CD4-positive, alpha-beta memory T cell (primary cell): ENCODE data around the gene HDLBP. TPM values are rescaled to one million over a fixed set of nuclear protein-coding genes. Genes with fewer than 3 reads are reported as not detected.

Experiments used
- CTCF ChIA-PET: fragments of 350-600 bp; sonication (Branson Sonifier 250); formaldehyde crosslinking; loops from one replicate; lab custom pipeline; 2021; ENCODE audit warnings: inconsistent platforms; ENCODE audit not compliant: partially characterized antibody; lab: Charles Lee
- POLR2A ChIA-PET: fragments of 350-600 bp; sonication (Branson Sonifier 250); formaldehyde crosslinking; loops from one replicate; lab custom pipeline; 2021; ENCODE audit not compliant: partially characterized antibody; lab: Charles Lee
- DNase-seq, 5 donors: peaks; one replicate each; pipeline versions ENCODE4 v3.0.0 to v3.0.0-alpha.2; 2020 to 2022; ENCODE audit warnings: mixed read lengths in 1 of 5
- H3K27ac ChIP-seq: one replicate; pipeline ENCODE4 v1.7.0; 2013; ENCODE audit warnings: low read depth, low read length
- H3K27me3 ChIP-seq: 2 replicates; pipeline ENCODE4 v1.7.0; 2013; ENCODE audit warnings: mild to moderate bottlenecking, low read length, moderate library complexity; ENCODE audit not compliant: insufficient read depth
- H3K36me3 ChIP-seq: 2 replicates; pipeline ENCODE4 v1.7.0; 2013; ENCODE audit warnings: mild to moderate bottlenecking, low read length, moderate library complexity; ENCODE audit not compliant: insufficient read depth
- H3K4me1 ChIP-seq: 2 replicates; pipeline ENCODE4 v1.7.0; 2013; ENCODE audit warnings: mild to moderate bottlenecking, low read length, moderate library complexity; ENCODE audit not compliant: insufficient read depth
- H3K4me3 ChIP-seq, 2 donors: one replicate each; pipeline ENCODE4 v1.7.0; 2013; ENCODE audit warnings: low read length in 2 of 2, mild to moderate bottlenecking in 1 of 2
- H3K9me3 ChIP-seq, 2 donors: one replicate each; pipeline ENCODE4 v1.7.0; 2013; ENCODE audit warnings: low read length in 2 of 2, control low read depth in 1 of 2; ENCODE audit not compliant: control insufficient read depth in 1 of 2
- H3K27ac Mint-ChIP-seq, 7 donors: one replicate each; pipeline ENCODE4 v1.8.0; 2020 to 2021; ENCODE audit warnings: mixed read lengths in 7 of 7, mild to moderate bottlenecking in 6 of 7, inconsistent platforms in 3 of 7, moderate library complexity in 3 of 7
- H3K27me3 Mint-ChIP-seq, 2 donors: one replicate each; pipeline ENCODE4 v1.8.0; 2020 to 2021; ENCODE audit warnings: mixed read lengths in 2 of 2
- H3K36me3 Mint-ChIP-seq, 2 donors: one replicate each; pipeline ENCODE4 v1.8.0; 2020 to 2021; ENCODE audit warnings: mixed read lengths in 2 of 2, inconsistent platforms in 1 of 2, mild to moderate bottlenecking in 1 of 2
- H3K4me1 Mint-ChIP-seq, 4 donors: one replicate each; pipeline ENCODE4 v1.8.0; 2020 to 2021; ENCODE audit warnings: mixed read lengths in 4 of 4, mild to moderate bottlenecking in 1 of 4
- H3K4me3 Mint-ChIP-seq, 8 donors: one replicate each; pipeline ENCODE4 v1.8.0; 2020 to 2021; ENCODE audit warnings: mixed read lengths in 8 of 8, mild to moderate bottlenecking in 7 of 8, moderate library complexity in 6 of 8, inconsistent platforms in 3 of 8
- H3K9me3 Mint-ChIP-seq, 8 donors: one replicate each; pipeline ENCODE4 v1.8.0; 2020 to 2021; ENCODE audit warnings: mixed read lengths in 8 of 8, mild to moderate bottlenecking in 5 of 8, inconsistent platforms in 3 of 8, moderate library complexity in 1 of 8
- intact Hi-C: fragments of 100-400 bp; cut with micrococcal nuclease; formaldehyde crosslinking; loops from one replicate; pipeline ENCODE4 v1.15.1; 2023
- polyA plus RNA-seq, 2 donors: library from polyadenylated mRNA; unstranded; fragments of 300-500 nt; fragmentation: Illumina TruSeq; gene quantifications; one replicate each; pipeline ENCODE4 v1.2.3, GENCODE V29; 2021
- total RNA-seq, 2 experiments: library from RNA; stranded (reverse); gene quantifications; one replicate each; pipeline ENCODE4 v1.2.3, GENCODE V29; 2021

The HDLBP gene
- total and polyA plus RNA-seq, 4 experiments from 2014 or later: 24.7 to 183 (median 124) TPM

- DNase-seq: no peak
- Histone ChIP-seq H3K4me1 (no peaks in the 10 kb centered on the region), H3K4me3 (no peak overlapping the region), H3K27me3 (no peaks in the 10 kb centered on the region), H3K27ac (no peak overlapping the region), H3K9me3 (no peaks in the 10 kb centered on the region), H3K36me3 (no peaks in the 10 kb centered on the region)
- ChIA-PET CTCF (no interaction called here), POLR2A (interaction anchor here (0.7 kb wide), 1 partner anchor 9 kb away, joined by 4 read pairs; no protein-coding TSS in a partner anchor)
- intact Hi-C loops: no loop called here
- peak overlapping the region in 1 of 7 donors; percentile 46 for H3K27ac Mint-ChIP-seq
- no peaks in the 10 kb centered on the region for H3K9me3 Mint-ChIP-seq
- peaks cover 0 to 5% (median 1%) of the 10 kb centered on the region in 4 donors for H3K4me1 Mint-ChIP-seq
- H3K36me3 Mint-ChIP-seq: no peaks in the 10 kb centered on the region
- no peaks in the 10 kb centered on the region for H3K27me3 Mint-ChIP-seq
- peak overlapping the region in 1 of 8 donors; percentile 53 for H3K4me3 Mint-ChIP-seq
Observed at GRCh38 chr2:241213041-241213440, 102.4 kb downstream of the HDLBP start.

- CTCF ChIA-PET: no interaction called here
- peak overlapping the region in 2 of 7 donors; percentile 10 to 60 for H3K27ac Mint-ChIP-seq
Observed at GRCh38 chr2:241211276-241211675, 104.2 kb downstream of the HDLBP start.

GRCh38 chr2:241209271-241209670 lies 106.2 kb downstream of the HDLBP start:
- no peak overlapping the region for H3K4me3 ChIP-seq

More at GRCh38 chr2:241211276-241211675, 104.2 kb downstream of the HDLBP start:
- no peak for DNase-seq
- Mint-ChIP-seq H3K27me3 (no peaks in the 10 kb centered on the region), H3K4me1 (no peaks in the 10 kb centered on the region), H3K9me3 (no peaks in the 10 kb centered on the region), H3K36me3 (no peaks in the 10 kb centered on the region), H3K4me3 (no peak overlapping the region)
- no peak overlapping the region for H3K4me3 ChIP-seq
- intact Hi-C loops: no loop called here
- H3K36me3 ChIP-seq: no peaks in the 10 kb centered on the region
- no peak overlapping the region for H3K27ac ChIP-seq
- no peaks in the 10 kb centered on the region for H3K27me3 ChIP-seq
- POLR2A ChIA-PET: no interaction called here
- H3K9me3 ChIP-seq: no peaks in the 10 kb centered on the region
- H3K4me1 ChIP-seq: no peaks in the 10 kb centered on the region

GRCh38 chr2:241208058-241208457 lies 107.4 kb downstream of the HDLBP start:
- H3K4me1 ChIP-seq: no peaks in the 10 kb centered on the region
- H3K9me3 Mint-ChIP-seq: no peaks in the 10 kb centered on the region
- DNase-seq: no peak
- ChIA-PET POLR2A (no interaction called here), CTCF (no interaction called here)
- no peaks in the 10 kb centered on the region for H3K27me3 Mint-ChIP-seq
- no peak overlapping the region for H3K4me3 ChIP-seq
- no peaks in the 10 kb centered on the region for H3K36me3 Mint-ChIP-seq
- no peak overlapping the region for H3K27ac ChIP-seq
- intact Hi-C loops: no loop called here
- no peaks in the 10 kb centered on the region for H3K36me3 ChIP-seq
- H3K4me1 Mint-ChIP-seq: no peaks in the 10 kb centered on the region
- no peak overlapping the region for H3K4me3 Mint-ChIP-seq
- no peaks in the 10 kb centered on the region for H3K9me3 ChIP-seq
- H3K27ac Mint-ChIP-seq: peak overlapping the region in 1 of 7 donors; percentile 9
- H3K27me3 ChIP-seq: no peaks in the 10 kb centered on the region

More at GRCh38 chr2:241209271-241209670, 106.2 kb downstream of the HDLBP start:
- H3K36me3 ChIP-seq: no peaks in the 10 kb centered on the region
- ChIA-PET CTCF (no interaction called here), POLR2A (no interaction called here)
- no peak overlapping the region for H3K27ac ChIP-seq
- no peaks in the 10 kb centered on the region for H3K4me1 ChIP-seq
- Mint-ChIP-seq H3K27ac (no peak overlapping the region), H3K4me1 (no peaks in the 10 kb centered on the region), H3K9me3 (no peaks in the 10 kb centered on the region), H3K27me3 (no peaks in the 10 kb centered on the region), H3K36me3 (no peaks in the 10 kb centered on the region), H3K4me3 (no peak overlapping the region)
- no peak for DNase-seq
- H3K27me3 ChIP-seq: no peaks in the 10 kb centered on the region
- H3K9me3 ChIP-seq: no peaks in the 10 kb centered on the region
- intact Hi-C loops: no loop called here

DNA sequence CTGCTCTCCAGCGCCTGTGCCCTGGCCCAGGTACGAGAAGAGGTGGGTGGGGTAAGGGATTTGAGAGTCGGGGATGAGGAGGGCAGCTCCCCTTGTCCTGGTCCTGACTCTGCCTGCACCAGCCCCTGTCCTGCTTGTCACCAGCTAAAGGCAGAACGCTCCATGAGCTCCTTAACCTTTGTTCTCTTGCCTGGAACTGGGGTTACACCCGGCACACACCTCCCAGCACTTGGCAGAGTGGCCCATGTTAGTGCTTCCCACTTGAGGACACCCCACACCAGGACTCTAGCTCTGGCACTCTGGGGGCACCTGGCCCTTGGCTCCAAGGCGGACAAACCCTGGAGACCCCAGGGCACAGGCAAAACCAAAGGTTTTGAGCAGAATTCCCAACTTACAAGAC lies 107.8 kb downstream of the HDLBP start:
- no peaks in the 10 kb centered on the region for H3K4me1 ChIP-seq
- CTCF ChIA-PET: no interaction called here
- H3K27ac ChIP-seq: no peak overlapping the region
- H3K36me3 ChIP-seq: no peaks in the 10 kb centered on the region
- Mint-ChIP-seq H3K27ac (no peak overlapping the region), H3K4me1 (no peaks in the 10 kb centered on the region), H3K9me3 (no peaks in the 10 kb centered on the region), H3K36me3 (no peaks in the 10 kb centered on the region), H3K4me3 (no peak overlapping the region), H3K27me3 (no peaks in the 10 kb centered on the region)
- no peaks in the 10 kb centered on the region for H3K9me3 ChIP-seq
- DNase-seq: no peak
- intact Hi-C loops: no loop called here
- H3K27me3 ChIP-seq: no peaks in the 10 kb centered on the region
- POLR2A ChIA-PET: interaction anchor here (0.8 kb wide), 1 partner anchor 8 kb away, joined by 3 read pairs; no protein-coding TSS in a partner anchor
- no peak overlapping the region for H3K4me3 ChIP-seq

DNA sequence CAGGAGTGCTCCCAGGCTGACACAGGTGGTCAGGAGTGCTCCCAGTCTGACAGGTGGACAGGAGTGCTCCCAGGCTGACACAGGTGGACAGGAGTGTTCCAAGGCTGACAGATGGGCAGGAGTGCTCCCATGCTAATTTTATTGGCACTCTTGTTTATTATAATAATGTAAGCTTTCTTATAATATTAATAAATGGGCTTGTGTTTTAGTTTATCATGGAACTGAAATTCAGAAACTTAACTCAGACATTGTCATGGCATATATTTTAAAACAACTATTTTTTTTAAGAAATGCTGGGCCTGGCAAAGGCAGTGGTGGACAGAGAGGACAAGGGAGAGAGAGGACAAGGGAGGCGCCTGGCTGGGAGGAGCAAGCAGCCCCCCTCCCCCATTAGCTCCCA lies 108.3 kb downstream of the HDLBP start:
- no peaks in the 10 kb centered on the region for H3K9me3 ChIP-seq

GRCh38 chr2:241205086-241205485 lies 110.4 kb downstream of the HDLBP start:
- Histone ChIP-seq H3K4me1 (no peaks in the 10 kb centered on the region), H3K27ac (no peak overlapping the region), H3K9me3 (no peaks in the 10 kb centered on the region), H3K4me3 (no peak overlapping the region), H3K27me3 (no peaks in the 10 kb centered on the region), H3K36me3 (no peaks in the 10 kb centered on the region)
- Mint-ChIP-seq H3K27ac (peak overlapping the region in 1 of 7 donors; percentile 47), H3K27me3 (no peaks in the 10 kb centered on the region), H3K4me3 (no peak overlapping the region), H3K36me3 (no peaks in the 10 kb centered on the region), H3K4me1 (no peaks in the 10 kb centered on the region), H3K9me3 (no peaks in the 10 kb centered on the region)
- CTCF ChIA-PET: no interaction called here
- no peak for DNase-seq
- intact Hi-C loops: no loop called here
- POLR2A ChIA-PET: no interaction called here

More for the DNA sequence above, 108.3 kb downstream of the HDLBP start:
- H3K27ac Mint-ChIP-seq: no peak overlapping the region
- DNase-seq: no peak
- H3K27me3 Mint-ChIP-seq: no peaks in the 10 kb centered on the region
- intact Hi-C loops: no loop called here
- H3K4me1 Mint-ChIP-seq: no peaks in the 10 kb centered on the region
- H3K4me1 ChIP-seq: no peaks in the 10 kb centered on the region
- no peak overlapping the region for H3K4me3 ChIP-seq
- POLR2A ChIA-PET: interaction anchor here (0.8 kb wide), 1 partner anchor 9 kb away, joined by 3 read pairs; no protein-coding TSS in a partner anchor
- H3K36me3 Mint-ChIP-seq: no peaks in the 10 kb centered on the region
- H3K27me3 ChIP-seq: no peaks in the 10 kb centered on the region
- H3K9me3 Mint-ChIP-seq: no peaks in the 10 kb centered on the region
- no peaks in the 10 kb centered on the region for H3K36me3 ChIP-seq
- H3K4me3 Mint-ChIP-seq: no peak overlapping the region
- no peak overlapping the region for H3K27ac ChIP-seq
- CTCF ChIA-PET: no interaction called here
